Osteoblast (primary cell): Measurements from ENCODE around the gene PROK1. TPM values are rescaled to one million over a fixed set of nuclear protein-coding genes. Genes with fewer than 3 reads are reported as not detected.

Experiments
- DNase-seq: peaks from one replicate; pipeline ENCODE4 v3.0.0; 2011; ENCODE audit warnings: low spot score, mixed read lengths; ENCODE audit not compliant: insufficient read length; ENCODE audit errors: missing footprints
- H2AFZ ChIP-seq: 2 replicates; pipeline ENCODE4 v1.6.0; 2011; ENCODE audit warnings: mild to moderate bottlenecking, low read length
- H3K27ac ChIP-seq: 2 replicates; pipeline ENCODE4 v1.5.1; 2011; ENCODE audit warnings: mild to moderate bottlenecking, low read depth, low read length, moderate library complexity
- H3K27me3 ChIP-seq: 2 replicates; pipeline ENCODE4 v1.6.0; 2012; ENCODE audit warnings: mild to moderate bottlenecking, control low read depth, inconsistent platforms, low read length, moderate library complexity; ENCODE audit not compliant: insufficient read depth
- H3K36me3 ChIP-seq: 2 replicates; pipeline ENCODE4 v1.5.1; 2011; ENCODE audit warnings: mild to moderate bottlenecking, low read length, control low read depth, moderate library complexity; ENCODE audit not compliant: insufficient read depth
- H3K4me1 ChIP-seq: 2 replicates; pipeline ENCODE4 v1.5.1; 2011; ENCODE audit warnings: mild to moderate bottlenecking, low read length, control low read depth, moderate library complexity; ENCODE audit not compliant: insufficient read depth
- H3K4me2 ChIP-seq: 2 replicates; pipeline ENCODE4 v1.6.0; 2011; ENCODE audit warnings: mild to moderate bottlenecking, low read length; ENCODE audit not compliant: insufficient read depth
- H3K4me3 ChIP-seq: fragments of 200-600 bp; sonication (generic); 3 replicates; pipeline ENCODE4 v1.5.1; 2012; ENCODE audit warnings: mild to moderate bottlenecking, low read length, inconsistent platforms; ENCODE audit not compliant: insufficient read depth
- H3K79me2 ChIP-seq: 2 replicates; pipeline ENCODE4 v1.6.0; 2012; ENCODE audit warnings: mild to moderate bottlenecking, low read length, control low read depth, inconsistent platforms; ENCODE audit not compliant: insufficient read depth
- H3K9me3 ChIP-seq: 2 replicates; pipeline ENCODE4 v1.5.1; 2011; ENCODE audit warnings: low read depth, low read length, control low read depth
- H4K20me1 ChIP-seq: 2 replicates; pipeline ENCODE4 v1.6.0; 2012; ENCODE audit warnings: mild to moderate bottlenecking, low read length, control low read depth; ENCODE audit not compliant: insufficient read depth
- total RNA-seq: library from RNA; depleted of rRNA; stranded (reverse); fragments of >200 nt; gene quantifications from 2 replicates; pipeline ENCODE4 v1.2.3, GENCODE V29; 2012
- TF ChIP-seq, protein P1 (sequence below): IDR thresholded peaks from 2 replicates; pipeline ENCODE4 v1.5.1; 2011; ENCODE audit warnings: mild to moderate bottlenecking, low read depth, low read length, moderate library complexity; ENCODE audit errors: extremely low read depth

The PROK1 gene
- total RNA-seq, 1 donor = not detected

- no peak for DNase-seq
- no peaks in the 10 kb centered on the region for H3K9me3 ChIP-seq
- H3K4me2 ChIP-seq = no peak overlapping the region
- TF ChIP-seq, protein P1, sequence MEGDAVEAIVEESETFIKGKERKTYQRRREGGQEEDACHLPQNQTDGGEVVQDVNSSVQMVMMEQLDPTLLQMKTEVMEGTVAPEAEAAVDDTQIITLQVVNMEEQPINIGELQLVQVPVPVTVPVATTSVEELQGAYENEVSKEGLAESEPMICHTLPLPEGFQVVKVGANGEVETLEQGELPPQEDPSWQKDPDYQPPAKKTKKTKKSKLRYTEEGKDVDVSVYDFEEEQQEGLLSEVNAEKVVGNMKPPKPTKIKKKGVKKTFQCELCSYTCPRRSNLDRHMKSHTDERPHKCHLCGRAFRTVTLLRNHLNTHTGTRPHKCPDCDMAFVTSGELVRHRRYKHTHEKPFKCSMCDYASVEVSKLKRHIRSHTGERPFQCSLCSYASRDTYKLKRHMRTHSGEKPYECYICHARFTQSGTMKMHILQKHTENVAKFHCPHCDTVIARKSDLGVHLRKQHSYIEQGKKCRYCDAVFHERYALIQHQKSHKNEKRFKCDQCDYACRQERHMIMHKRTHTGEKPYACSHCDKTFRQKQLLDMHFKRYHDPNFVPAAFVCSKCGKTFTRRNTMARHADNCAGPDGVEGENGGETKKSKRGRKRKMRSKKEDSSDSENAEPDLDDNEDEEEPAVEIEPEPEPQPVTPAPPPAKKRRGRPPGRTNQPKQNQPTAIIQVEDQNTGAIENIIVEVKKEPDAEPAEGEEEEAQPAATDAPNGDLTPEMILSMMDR = no peak
- H3K4me1 ChIP-seq = peaks cover 18% of the 10 kb centered on the region
- H4K20me1 ChIP-seq = no peaks in the 10 kb centered on the region
- no peak overlapping the region for H2AFZ ChIP-seq
- no peak overlapping the region for H3K4me3 ChIP-seq
- H3K27ac ChIP-seq = no peak overlapping the region
- H3K36me3 ChIP-seq = no peaks in the 10 kb centered on the region
- H3K79me2 ChIP-seq = no peaks in the 10 kb centered on the region
- H3K27me3 ChIP-seq = peaks cover 5% of the 10 kb centered on the region
Measured at GRCh38 chr1:110464340-110464739, 13.4 kb downstream of the PROK1 start.

GRCh38 chr1:110465038-110465813 lies 14.3 kb downstream of the PROK1 start:
- Histone ChIP-seq H3K9me3 (no peaks in the 10 kb centered on the region), H4K20me1 (no peaks in the 10 kb centered on the region), H3K27ac (no peak overlapping the region), H2AFZ (no peak overlapping the region), H3K36me3 (no peaks in the 10 kb centered on the region), H3K27me3 (peaks cover 5% of the 10 kb centered on the region), H3K4me1 (peaks cover 18% of the 10 kb centered on the region), H3K4me2 (no peak overlapping the region), H3K4me3 (no peak overlapping the region), H3K79me2 (no peaks in the 10 kb centered on the region)
- TF ChIP-seq, protein P1 = no peak
- DNase-seq = no peak

- TF ChIP-seq, protein P1 = no peak
- H3K4me3 ChIP-seq = no peak overlapping the region
- peaks cover 18% of the 10 kb centered on the region for H3K4me1 ChIP-seq
- no peaks in the 10 kb centered on the region for H4K20me1 ChIP-seq
- no peak overlapping the region for H3K27ac ChIP-seq
- H3K9me3 ChIP-seq = no peaks in the 10 kb centered on the region
- no peak overlapping the region for H2AFZ ChIP-seq
- H3K27me3 ChIP-seq = peaks cover 5% of the 10 kb centered on the region
- H3K36me3 ChIP-seq = no peaks in the 10 kb centered on the region
- H3K4me2 ChIP-seq = no peak overlapping the region
- no peak for DNase-seq
- no peaks in the 10 kb centered on the region for H3K79me2 ChIP-seq
Measured at GRCh38 chr1:110465814-110466380, 14.9 kb downstream of the PROK1 start.

- H3K27me3 ChIP-seq = peaks cover 5% of the 10 kb centered on the region
Measured at GRCh38 chr1:110466646-110467280, 15.8 kb downstream of the PROK1 start.

More at GRCh38 chr1:110466646-110467280, 15.8 kb downstream of the PROK1 start:
- DNase-seq = no peak
- no peaks in the 10 kb centered on the region for H4K20me1 ChIP-seq
- H3K4me2 ChIP-seq = no peak overlapping the region
- H3K27ac ChIP-seq = no peak overlapping the region
- peaks cover 18% of the 10 kb centered on the region for H3K4me1 ChIP-seq
- no peaks in the 10 kb centered on the region for H3K79me2 ChIP-seq
- no peak overlapping the region for H2AFZ ChIP-seq
- no peaks in the 10 kb centered on the region for H3K36me3 ChIP-seq
- TF ChIP-seq, protein P1 = no peak
- H3K9me3 ChIP-seq = no peaks in the 10 kb centered on the region
- no peak overlapping the region for H3K4me3 ChIP-seq
